Hematopoietic multipotent progenitor cell treated with erythropoietin and hydrocortisone succinate and interleukin-3 and kit ligand, for 6 days (in vitro differentiated cells): ENCODE data around the gene GRK5.

Experiments used
- DNase-seq: peaks from one replicate; pipeline ENCODE4 v3.0.0-alpha.2; 2015

Gene GRK5

GRCh38 chr10:119391440-119392251 lies 184.3 kb downstream of the GRK5 start:
- no peak for DNase-seq

- DNase-seq, result no peak
Observed at GRCh38 chr10:119393019-119393418, 185.6 kb downstream of the GRK5 start.

DNA sequence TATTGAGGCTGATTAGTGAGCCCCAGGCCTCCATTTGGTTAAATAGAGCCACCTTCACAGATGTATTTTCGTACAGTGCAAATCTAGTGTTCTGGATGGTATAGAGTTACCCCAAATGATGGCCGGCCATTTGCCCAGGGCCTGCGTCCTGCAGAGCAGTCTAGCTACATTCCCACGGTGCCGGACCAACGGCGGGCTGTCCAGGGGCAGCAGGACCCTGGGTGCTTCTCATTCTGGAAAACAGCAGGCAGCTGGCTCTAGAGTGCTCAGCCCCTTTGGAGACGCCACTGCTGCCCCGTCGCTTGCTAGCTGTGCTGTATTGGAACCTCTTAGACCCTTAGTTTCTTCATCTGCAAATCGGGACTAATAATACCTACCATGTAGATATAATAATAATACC lies 186.1 kb downstream of the GRK5 start:
- DNase-seq, result no peak

DNA sequence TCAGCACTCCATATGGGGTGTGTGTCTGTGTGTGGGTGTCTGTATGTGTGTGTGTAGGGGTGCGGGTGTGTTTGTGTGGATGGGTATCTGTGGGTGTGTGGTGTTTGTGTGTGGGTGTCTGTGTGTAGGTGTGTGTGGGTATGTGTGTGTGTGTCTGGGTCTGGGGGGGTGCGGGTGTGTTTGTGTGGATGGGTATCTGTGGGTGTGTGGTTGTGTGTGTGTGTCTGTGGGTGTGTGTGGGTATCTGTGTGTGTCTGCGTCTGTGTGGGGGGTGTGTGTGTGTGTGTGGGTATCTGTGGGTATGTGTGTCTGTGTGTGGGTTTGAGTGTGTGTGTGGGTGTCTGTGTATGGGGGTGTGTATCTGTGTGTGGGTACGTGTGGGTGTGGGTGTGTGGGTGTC lies 186.5 kb downstream of the GRK5 start:
- no peak for DNase-seq

DNA sequence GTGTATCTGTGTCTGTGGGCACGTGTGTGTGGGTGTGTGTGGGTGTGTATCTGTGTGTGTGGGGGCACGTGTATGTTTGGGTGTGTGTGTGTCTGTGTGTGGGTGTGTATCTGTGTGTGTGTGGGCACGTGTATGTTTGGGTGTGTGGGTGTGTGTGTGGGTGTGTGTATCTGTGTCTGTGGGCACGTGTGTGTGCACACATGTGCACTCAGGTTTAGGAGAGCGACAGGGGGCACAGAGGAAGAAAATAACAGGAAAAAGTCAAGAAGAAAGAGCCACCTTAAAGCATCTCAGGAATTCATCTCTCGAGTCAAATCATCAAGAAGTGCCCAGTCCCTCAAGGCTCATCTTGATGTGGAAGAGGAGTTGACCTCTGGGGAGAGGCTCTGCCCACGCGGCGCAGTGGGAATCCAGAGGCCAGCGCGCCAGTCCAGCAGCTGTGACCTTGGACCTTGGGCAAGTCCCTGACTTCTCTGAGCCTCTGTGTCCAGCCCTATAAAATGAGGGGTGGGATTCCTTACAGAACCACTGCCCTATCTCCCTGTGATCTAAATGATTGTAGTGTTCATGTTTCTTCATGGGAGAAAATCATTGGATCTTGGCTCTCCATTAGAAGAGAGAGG lies 187.4 kb downstream of the GRK5 start:
- DNase-seq, result no peak

- peak; percentile 51 for DNase-seq
Observed at GRCh38 chr10:119395280-119396007, 188.1 kb downstream of the GRK5 start.

DNA sequence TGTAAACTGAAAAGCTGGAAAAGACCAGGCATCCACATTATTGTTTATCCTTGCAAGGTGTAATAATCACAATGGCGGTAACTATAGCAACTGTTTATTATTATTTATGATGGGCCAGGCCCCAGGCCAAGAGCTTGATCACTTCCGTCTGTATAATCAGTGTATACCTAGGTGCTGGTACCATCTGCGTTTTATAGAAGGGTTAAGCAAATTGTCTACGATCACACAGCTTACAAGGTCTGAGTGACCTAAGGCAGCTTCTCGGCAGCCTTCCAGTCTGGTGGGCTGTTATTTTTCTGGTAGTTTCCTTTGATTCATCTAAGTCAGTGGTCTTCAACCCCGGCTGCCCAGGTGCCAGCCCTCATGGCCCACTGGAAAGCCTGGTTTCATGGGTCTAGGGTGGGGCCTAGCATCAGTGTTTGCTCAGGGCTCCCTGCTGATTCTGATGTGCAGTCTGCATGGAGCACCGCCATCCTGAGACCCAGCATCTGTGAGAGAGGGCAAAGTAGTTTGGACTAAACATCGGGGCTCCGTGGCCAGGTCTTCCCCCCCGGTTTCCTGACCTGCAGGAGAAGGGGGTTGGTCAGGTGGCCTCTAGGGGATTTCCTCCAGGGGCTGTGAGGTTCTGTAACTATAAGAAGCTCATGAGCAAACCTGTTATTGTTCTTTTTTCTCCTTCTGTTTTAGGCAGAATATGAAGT lies 188.8 kb downstream of the GRK5 start:
- DNase-seq, result no peak

- DNase-seq, result no peak
Observed at GRCh38 chr10:119396709-119397071, 189.3 kb downstream of the GRK5 start.

DNA sequence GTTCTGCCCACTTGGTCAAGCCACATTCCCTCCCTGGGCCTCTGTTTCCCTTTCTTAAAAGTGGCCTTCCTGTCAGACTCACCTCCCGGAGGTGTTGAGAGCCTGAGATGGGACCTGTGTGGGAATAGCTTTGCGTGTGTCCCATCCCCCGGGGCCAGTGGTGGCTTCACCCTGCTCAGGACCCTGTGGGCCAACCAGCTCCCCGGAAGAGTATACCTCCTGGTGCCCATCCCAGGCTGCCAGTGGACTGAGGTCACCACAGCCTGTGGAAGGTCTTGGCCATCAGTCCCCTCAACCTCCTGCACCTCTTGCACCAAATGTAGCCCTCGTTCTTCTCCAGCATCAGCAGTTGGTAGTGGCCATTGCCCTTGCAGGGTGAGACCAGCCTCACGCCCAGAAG lies 190.0 kb downstream of the GRK5 start:
- no peak for DNase-seq

- no peak for DNase-seq
Observed at GRCh38 chr10:119398996-119399395, 191.6 kb downstream of the GRK5 start.

DNA sequence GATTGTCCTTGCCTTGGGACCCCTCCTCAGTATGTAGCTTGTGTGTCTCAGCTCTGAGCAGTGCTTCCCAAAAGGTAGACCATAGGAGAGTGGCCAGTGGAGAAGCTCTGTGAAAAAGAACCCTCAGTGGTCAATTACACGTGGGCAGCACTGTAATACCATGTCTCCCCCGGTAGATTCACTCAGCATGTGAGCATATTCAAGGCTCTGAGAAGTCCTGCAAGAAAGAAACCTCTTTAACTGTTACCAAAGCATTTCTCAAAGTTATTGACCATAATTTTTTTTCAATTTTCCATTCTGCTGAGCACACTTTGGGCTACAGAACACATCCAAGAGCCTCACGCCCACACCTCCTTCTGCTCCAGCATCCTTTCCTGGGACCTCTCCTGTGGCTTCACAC lies 192.1 kb downstream of the GRK5 start:
- no peak for DNase-seq

- DNase-seq, result no peak
Observed at GRCh38 chr10:119401671-119402395, 194.5 kb downstream of the GRK5 start.

DNA sequence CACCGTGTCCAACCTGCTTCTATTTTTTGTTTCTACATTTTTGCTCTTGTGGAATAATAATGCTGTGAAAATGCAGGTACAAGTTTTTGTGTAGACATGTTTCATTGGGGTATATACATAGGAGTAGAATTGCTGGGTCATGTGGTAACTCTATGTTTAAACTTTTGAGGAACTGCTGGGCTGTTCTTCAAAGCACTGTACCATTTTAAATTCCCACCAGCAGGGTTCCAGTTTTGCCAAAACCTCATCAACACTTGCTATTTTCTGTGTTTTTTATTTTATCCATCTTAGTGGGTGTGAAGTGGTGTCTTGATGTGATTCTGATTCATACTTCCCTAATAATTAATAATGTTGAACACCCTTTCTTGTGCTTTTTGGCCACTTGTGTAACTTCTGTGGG lies 196.6 kb downstream of the GRK5 start:
- DNase-seq, result no peak

DNA sequence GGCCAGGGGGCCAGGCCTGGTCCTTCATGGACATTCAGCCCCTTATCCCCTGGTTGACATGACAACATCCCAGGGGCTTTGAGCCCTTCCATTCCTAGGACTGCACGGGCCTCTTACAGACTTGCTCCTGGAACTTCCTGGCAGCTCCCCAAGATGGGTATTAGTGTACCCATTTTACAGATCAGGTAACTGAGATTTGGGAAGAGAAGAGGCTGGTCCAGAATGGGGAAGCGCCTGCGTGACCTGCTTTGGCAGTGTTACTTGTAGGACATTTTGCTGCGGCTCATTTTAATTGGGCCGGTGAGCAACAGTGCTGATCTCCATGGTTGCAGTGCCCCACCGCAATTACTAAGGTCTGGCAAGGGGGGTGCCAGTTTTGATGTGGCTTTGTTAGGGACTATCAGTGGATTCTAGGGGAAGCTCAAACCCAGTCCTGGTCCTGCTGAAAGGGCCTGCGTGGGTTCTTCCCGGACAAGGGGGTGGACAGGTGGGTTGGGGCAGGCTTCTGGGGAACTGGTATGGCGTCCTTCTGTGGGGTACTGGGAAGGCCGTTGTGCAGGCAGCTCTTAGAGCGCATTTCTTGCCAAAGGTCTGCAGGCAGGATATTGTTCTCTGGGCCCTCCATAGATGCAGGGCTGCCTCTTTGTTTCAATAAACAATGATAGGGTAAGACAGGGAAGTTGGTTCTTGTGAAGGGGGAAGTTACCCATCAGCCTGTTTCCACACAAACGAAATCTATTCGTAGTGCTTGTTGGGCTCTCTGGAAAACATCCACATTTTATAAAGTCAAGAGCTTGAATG lies 197.5 kb downstream of the GRK5 start:
- DNase-seq, result peak; percentile 29

GRCh38 chr10:119405520-119405807 lies 198.1 kb downstream of the GRK5 start:
- no peak for DNase-seq

DNA sequence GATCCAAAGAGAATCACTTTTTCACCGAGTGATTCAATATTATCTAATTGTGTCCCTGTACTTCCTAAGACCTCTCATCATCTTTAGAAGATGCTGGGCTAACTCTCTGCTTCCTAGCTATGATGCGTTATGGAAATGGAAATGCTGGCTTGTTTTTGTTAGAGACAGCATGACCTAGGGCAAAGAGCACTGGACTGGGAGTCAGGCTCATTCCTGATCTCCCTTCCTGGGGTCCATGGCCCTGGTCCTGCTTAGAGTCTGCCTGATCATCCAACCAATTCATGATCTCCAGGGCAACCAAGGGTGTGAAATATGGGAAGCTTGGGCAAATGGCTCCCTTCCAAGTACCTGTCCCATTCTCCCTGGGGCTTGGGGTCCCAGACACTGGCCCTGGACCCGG lies 198.8 kb downstream of the GRK5 start:
- DNase-seq, result no peak

DNA sequence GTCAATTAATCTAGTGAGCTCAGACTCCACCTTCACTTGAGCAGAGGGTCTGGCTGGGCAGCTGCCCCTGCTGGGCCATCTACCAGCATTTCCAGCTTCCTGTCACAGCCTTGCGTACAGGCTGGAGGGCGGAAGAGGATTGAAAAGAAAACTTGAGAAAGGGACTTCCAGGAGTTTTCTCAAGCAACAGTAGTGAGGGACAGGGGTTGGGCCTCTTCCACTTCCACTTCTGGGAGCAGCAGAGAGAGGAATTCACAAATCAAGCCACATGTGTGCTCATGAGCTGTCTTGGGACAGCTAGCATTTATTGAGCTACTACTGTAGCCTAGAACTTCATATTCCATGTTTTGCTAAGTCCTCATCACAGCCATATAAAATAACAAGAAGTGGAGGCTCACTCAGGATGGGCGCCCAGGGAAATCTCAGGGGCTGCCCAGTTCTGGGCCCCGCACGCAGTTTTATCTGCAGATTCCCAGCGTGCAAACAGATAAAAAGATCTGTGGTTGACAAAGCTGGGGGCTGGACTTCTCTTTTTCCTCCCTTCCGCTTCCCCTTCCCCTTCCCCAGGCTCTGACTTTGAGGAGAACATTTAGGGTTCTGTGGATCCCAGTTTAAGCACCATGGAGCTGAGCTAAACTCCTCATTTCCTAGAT lies 199.4 kb downstream of the GRK5 start:
- DNase-seq, result no peak

DNA sequence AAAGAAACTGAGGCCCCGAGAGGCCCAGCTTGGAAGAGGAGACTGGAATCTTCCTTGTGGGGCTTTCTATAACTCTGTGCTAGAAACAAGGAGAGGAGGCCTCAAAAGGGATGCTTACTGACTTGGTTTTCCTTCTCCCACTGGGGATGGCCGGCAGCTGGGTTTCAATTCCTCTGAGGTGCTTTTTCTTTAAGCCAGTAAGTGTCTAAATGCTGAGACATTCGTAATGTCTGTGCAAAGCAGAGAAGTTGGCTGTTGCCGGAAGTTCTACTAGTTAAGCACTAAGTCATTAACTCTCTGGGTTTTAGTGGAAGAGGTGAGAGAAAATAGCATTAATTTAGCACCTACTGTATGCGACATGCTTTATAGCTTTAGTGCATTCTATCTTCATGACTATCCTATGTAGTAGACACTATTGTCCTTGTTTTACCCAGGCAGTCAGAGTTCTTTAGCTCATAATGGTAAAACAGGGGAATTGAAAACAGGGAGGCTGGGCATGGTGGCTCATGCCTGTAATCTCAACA lies 199.9 kb downstream of the GRK5 start:
- DNase-seq, result no peak

GRCh38 chr10:119408072-119408471 lies 200.7 kb downstream of the GRK5 start:
- no peak for DNase-seq

DNA sequence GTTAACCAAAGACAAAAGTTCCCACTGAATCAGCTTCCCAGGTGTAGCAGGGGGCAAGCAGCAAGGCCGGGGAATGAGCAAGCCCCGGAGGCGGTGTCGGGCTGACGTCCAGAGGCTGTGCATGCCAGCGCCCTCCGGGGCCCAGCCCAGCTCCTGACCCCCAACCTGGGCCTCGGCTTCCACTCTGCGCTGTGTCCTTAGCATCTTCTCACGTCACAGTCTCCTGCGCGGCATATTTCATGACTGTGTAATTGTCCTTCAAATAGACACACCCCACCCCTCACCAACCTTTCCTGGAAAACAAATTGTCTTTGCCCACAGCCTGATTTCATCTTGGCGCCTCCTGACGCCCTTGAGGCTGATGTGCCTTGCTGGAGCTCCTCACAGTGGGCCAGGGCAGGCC lies 201.6 kb downstream of the GRK5 start:
- no peak for DNase-seq

DNA sequence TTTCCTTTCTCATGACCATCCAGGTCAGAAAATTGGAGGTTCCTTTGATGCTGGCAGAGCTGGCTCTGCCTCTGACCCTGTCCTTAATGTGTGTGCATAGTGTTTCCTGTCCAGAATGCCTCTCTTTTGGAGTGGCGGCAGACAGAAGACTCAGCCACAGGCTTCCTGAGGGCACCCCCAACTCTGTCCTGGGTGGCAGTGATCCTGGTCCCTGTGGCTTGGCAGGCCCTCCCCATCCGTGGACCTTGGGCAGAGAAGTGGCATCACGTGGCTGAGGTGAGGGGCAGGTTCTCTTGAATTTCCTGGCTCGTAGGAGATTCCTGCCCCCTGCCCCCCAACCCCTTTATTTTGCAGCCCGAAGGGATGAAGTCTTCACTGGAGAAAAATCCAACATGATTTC lies 202.0 kb downstream of the GRK5 start:
- DNase-seq, result no peak
